HG03097 (cell line): Measurements from ENCODE around the gene TUBA4B.
"Not testable (repeated sequence)": the region's sequence is repeated elsewhere in the genome, so short reads cannot be mapped to it uniquely, and the experiment has no call there.

Source experiments
- ATAC-seq: cut with Tn5 transposase; IDR thresholded peaks from one replicate; pipeline ENCODE4 v1.9.1; 2021; ENCODE audit not compliant: unreplicated experiment, low FRiP score

The TUBA4B gene

DNA sequence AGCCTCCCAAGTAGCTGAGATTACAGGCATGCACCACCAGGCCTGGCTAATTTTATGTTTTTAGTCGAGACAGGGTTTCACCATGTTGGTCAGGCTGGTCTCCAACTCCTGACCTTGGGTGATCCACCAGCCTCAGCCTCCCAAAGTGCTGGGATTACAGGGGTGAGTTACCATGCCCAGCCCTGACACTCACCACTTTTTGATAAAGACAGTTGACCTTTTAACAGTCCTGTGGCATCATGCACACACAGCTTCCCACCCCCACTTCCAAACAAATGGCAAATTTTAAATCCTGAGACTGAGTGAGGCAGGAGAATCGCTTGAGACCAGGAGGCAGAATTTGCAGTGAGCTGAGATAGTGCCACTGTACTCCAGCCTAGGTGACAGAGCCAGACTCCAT lies 20.0 kb downstream of the TUBA4B start:
- no peak for ATAC-seq

GRCh38 chr2:219273937-219274336 lies 20.9 kb downstream of the TUBA4B start:
- no peak for ATAC-seq

DNA sequence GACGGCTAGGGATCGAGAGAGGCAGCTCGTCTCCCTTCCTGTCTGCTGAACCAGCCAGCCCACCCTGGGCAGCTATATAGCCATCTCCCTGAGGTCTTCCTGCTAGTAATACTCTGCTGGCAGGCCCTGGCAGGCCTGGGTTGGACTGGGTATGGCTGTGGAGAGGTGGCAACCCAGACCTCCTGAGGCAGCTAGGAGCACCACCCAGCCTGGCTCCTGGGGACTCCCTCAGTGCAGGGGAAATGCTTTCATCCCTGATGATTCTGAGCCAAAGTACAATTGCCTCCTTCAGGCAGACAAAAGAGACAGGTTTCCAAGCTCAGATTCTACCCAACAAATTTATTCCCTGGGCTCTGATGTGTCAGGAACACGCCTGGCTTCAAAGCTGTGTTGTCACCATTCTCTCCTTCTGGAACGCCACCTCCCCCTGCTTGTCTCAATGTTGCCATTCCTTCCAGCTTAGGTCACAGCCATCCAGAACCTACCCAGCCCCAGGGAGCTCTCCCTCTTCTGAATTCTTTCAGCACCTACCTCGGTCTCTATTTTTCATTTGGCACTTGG lies 21.4 kb downstream of the TUBA4B start:
- no peak for ATAC-seq

- ATAC-seq, result peak; percentile 25
Observed at GRCh38 chr2:219277703-219278654, 24.9 kb downstream of the TUBA4B start.

DNA sequence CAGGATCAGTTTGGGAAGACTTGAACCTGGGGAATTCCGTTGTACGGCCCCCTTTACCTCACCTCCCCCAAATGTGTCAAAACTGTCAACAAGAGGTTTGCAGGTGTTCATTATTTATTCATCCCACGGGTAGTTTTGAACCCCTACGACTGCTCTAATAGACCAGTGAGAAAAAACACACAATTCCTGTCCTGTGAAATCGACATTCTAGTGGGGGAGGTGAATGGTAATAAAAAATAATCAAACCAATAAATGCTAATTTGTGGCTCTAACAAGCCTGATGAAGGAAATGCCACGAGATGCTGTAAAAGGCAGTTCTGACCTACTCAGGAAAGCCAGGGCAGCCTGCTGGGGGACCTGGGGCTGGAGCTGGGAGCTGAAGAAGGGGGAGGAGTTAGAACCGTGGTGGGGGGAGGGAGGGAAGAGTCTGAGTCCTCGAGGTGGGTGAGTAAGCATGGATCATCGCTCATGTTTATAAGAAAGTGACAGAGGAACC lies 25.7 kb downstream of the TUBA4B start:
- ATAC-seq, result peak; percentile 2

DNA sequence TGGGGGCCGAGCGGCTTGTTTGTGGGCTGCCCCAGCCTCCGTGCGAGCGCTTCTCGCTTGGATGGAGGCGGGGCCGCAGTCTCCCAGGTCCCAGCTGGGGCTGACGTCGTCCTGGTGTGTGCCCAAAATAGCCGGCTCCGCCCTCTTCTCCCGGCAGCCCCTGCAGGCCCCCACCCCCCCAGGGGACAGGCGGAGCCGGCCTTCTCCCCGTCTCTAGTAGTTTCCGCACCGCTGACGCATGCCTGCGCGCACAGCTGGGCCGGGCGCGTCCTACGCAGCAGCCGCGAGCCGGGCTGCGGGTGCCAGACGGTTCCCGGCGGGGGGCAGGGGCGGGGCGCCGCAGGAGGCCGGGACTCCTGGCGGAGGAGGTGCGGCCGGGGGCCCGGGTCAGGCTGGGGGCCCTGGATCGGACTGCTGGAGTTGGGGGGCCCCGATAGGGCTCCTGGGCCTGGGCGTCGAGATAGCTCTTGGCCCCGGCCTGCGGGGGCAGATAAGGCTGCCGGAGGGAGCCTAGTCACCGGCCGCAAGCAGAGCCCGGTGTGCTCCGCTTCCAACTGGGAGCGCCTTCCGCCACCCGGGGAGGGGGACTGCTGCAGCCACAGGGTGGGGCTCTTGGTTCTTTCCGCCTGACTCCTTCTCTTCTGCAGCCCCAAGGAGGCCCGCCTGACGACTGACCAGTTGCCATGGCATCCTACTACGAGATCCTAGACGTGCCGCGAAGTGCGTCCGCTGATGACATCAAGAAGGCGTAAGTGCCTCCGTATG lies 26.3 kb downstream of the TUBA4B start, which contains the start of gene DNAJB2:
Gene DNAJB2, plus strand, starts transcription at position 216 of the 765 bp plus-strand sequence. Its CDS starts 468 bp downstream, at position 684.
- ATAC-seq, result peak; percentile 81

- no peak for ATAC-seq
Observed at GRCh38 chr2:219279916-219280516, 27.0 kb downstream of the TUBA4B start.

GRCh38 chr2:219280651-219281050 lies 27.6 kb downstream of the TUBA4B start:
- ATAC-seq, result no peak

GRCh38 chr2:219281588-219281987 lies 28.5 kb downstream of the TUBA4B start:
- ATAC-seq, result no peak

DNA sequence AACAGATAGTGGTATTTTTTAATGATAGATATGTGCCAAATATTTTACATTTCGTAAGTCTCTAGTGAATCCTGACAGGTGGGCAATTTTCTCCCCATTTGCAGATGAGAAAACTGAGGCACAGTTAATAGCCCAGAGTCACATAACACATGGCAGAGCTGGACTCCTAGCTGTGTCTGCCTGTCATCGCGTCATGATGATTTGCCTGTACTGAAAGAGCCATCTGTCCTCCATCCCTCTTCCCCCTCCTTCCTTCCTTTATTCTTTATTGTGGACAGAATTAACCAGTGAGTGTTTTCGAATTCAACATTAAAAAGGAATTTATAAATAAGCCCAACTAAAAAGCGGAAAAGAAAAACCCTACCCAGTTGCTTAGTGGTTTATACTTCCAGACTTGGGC lies 29.3 kb downstream of the TUBA4B start:
- ATAC-seq, result no peak

DNA sequence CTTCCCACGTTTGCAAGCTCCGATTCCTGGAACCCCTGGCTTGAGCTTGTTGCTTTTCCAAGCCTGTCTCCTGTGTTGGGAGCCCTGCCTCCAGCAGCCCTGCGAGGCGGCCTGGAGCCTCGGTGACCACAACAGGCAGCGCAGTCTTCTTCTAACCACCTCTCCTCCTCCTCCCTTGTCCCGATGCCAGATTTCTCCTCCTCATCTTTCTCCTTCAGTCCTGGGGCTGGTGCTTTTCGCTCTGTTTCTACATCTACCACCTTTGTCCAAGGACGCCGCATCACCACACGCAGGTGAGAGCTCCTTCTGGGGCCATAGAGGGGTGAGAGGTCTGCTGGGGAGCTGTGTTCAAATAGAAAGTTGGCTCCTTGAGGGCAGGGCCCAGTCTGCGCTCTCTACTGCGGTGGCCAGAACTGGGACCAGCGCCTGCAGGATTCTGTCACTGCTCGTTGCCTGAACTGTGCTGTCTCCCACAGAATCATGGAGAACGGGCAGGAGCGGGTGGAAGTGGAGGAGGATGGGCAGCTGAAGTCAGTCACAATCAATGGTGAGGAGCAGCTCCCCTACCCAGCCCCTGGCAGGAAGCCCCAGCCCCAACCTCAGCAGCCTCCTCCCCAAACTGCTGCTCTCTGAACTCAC lies 30.0 kb downstream of the TUBA4B start:
- ATAC-seq, result no peak

DNA sequence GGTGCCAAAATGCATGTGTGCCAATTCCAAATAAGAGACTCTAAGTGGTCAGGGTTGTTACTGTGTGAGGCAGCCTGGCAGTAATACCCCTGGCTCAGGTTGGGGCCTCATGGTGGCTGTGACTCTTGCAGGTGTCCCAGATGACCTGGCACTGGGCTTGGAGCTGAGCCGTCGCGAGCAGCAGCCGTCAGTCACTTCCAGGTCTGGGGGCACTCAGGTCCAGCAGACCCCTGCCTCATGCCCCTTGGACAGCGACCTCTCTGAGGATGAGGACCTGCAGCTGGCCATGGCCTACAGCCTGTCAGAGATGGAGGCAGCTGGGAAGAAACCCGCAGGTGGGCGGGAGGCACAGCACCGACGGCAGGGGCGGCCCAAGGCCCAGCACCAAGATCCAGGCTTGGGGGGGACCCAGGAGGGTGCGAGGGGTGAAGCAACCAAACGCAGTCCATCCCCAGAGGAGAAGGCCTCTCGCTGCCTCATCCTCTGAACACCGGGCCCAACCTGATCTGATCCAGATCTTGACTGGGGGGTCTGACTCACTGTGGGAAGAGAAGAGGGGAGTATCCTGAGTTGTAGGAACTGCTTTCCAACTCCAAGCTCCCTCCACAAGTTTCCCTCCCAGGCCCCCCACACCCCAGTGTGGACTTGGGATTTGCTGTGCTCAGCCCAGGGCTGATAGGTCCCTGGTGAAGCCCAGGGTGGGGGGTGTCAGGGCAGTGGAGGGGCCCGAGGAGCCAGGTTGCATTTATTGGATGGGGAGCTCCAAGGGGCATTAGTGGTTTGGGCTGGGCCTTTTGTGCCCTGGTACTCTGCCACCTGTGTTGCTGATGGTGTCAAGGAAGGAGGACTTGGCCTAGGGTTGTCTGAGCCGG lies 31.7 kb downstream of the TUBA4B start:
- no peak for ATAC-seq

GRCh38 chr2:219285373-219285735 lies 32.3 kb downstream of the TUBA4B start:
- no peak for ATAC-seq

DNA sequence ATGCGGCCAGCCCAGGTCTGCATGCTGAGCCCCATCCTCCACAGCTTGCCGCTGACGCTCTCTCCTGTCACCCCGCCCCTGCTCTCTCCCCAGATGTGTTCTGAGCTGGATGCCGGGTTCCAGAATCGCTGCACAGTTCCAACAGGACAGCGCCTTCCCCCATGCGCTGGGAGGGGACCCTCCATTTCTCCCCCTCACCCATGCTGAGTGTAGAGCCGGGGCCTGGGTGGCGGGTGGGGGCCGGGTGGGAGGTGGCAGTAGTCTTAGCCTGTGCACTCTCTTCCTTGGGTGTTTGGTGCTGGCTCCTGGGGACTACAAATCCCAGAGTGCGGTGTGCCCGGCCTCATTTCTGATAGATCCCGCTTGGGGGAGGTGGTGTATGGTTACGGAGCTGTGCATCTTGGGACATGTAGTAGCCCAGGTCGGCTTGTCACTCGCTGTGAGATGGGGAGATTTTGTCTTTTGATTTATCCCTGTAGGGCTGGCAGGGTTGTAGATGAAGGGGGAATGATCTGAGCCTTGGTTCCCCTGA lies 32.9 kb downstream of the TUBA4B start:
- no peak for ATAC-seq

- no peak for ATAC-seq
Observed at GRCh38 chr2:219286436-219287115, 33.5 kb downstream of the TUBA4B start.

GRCh38 chr2:219287116-219287440 lies 34.0 kb downstream of the TUBA4B start:
- not testable (repeated sequence) for ATAC-seq

DNA sequence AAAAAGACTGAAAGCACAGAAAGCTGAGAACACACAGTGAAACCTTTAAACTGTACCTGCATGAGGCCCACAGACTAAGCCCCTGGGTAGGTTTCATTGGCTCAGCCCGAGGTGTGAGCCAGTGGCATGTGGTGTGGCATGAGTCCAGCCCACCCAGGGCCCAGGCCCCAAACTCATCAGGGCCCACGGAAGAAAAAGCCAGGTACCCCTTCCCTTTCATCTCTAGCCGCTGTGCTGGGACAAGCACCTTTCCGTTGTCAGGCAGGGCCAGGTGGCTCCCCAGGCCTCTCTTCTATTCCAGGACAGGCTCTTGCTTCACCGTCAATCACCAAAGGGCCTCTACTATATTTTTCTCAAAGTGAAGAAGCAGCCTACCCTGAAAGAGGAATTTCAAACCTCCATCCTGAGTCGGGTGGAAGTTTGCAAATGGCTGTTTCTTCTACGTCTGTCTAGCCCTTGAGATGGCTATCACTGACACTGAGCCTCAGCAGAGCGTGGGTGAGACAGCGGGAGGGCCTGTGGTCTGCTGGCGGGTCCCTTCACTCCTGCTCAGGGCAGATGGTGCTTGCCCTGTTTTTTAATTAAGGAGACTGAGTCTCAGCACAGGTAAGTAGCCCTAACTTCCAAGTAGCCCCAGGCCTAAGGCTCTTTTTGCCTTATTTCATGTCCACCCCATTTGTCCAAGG lies 34.7 kb downstream of the TUBA4B start:
- ATAC-seq, result no peak

DNA sequence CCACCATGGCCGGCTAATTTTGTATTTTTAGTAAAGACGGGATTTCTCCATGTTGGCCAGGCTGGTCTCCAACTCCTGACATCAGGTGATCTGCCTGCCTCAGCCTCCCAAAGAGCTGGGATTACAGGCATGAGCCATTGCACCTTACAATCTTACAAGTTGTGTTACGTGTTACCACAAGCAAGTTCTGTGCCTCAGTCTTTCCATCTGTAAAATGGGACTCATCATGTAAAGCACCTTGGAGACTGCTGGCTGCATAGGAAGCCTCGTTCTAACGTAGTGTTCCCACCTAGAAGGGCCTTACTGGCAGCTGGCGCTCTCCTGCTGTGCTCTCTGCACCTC lies 36.1 kb downstream of the TUBA4B start:
- no peak for ATAC-seq
